ENCODE measurements around the gene PSMB3.

The PSMB3 gene

GRCh38 chr17:38752308-38753070, at the start of gene PSMB3:
Gene PSMB3, plus strand, starts transcription at chr17:38752741. Its CDS starts 86 bp downstream, at chr17:38752827.
- DNase-seq = peak; percentile 100

- DNase-seq = no peak
These were observed 49.4 kb upstream of the PSMB3 start for GRCh38 chr17:38702916-38703741.

GRCh38 chr17:38703742-38704605, 48.6 kb upstream of the PSMB3 start:
- DNase-seq = peak; percentile 90

DNA sequence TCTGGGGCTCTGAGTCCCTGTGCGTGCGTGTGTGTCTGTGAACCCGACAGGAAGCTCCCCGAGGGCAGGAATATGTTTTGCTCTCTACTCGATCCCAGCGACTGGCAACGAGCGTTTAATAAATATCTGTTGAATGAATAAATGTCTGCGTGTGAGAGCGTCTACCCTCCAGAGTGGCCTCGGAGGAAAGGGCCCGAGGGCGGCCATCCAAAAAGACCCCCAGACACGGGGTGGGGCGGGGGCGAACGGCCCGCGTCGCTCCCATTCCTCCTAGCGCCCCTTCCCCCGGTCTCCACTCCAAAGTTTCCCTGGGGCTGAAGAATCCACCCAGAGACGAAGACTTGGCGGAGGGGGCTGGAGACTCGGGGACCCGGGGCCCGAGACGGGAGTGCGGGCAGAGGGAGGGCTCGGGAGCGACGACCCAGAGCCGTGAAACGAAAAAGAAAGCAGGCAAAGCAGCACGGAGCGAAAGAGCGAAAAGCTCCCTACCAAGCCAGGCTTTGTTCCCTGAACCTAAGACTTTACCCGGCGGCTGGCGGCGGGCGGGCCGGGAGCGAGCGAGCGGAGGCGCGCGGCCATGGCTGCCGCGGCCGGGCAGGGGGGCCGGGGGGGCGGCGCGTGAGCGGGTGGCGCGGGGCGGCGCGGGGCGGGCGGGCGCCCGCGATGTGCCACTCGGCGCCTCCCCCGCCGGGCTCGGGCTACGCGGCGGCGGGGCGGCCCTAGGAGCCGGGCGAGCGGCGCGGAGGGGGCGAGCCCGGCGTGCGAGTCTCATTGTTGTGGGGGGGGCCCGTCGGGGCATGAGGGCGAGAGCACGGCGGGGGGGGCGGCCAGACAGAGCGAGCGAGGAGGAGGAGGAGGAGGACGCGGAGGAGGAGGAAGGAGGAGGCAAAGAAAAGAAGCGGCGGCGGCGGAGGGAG, 47.7 kb upstream of the PSMB3 start, which contains the start of gene MLLT6:
MLLT6 (plus strand) TSS at position 668 of the 917 bp plus-strand sequence. CDS start 360 bp downstream, outside the sequence.
- peak; percentile 81 for DNase-seq

GRCh38 chr17:38705523-38705802, 47.1 kb upstream of the PSMB3 start:
- no peak for DNase-seq

GRCh38 chr17:38705803-38706504, 46.6 kb upstream of the PSMB3 start:
- no peak for DNase-seq

DNA sequence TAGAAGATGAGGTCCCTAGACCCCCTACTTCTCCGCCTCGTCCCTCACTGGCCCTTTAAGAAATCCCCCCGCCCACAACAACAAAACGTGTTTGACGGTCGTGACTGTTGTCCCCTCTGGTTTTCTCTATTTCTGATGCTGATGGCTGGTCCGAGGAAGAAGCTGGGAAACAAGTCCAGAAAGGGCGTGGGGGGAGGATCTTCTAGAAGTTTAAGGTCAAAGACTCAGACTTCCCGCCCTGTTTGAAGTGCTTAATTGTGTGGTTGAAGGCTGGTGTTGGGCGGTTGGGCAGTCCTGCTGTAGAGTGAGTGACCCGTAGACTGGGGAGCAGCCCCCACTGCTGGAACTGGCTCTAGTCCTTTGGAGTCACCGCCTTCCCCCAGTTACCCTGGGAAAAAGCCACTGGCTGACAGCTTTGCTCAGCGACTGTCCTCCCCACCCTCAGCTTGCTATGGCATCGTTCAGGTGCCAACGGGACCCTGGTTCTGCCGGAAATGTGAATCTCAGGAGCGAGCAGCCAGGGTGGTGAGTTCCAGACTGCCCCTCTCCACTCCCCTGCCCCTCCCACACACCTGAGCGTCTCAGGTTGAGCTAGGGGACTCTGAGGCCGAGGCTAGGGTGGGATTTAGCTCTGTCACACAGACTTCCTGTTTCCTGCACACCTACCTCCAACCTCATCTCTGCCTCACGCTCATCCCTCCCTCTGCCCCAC, 45.9 kb upstream of the PSMB3 start:
- no peak for DNase-seq

GRCh38 chr17:38707678-38708351, 44.7 kb upstream of the PSMB3 start:
- no peak for DNase-seq

- no peak for DNase-seq
These were observed 43.3 kb upstream of the PSMB3 start for GRCh38 chr17:38709104-38709820.

DNA sequence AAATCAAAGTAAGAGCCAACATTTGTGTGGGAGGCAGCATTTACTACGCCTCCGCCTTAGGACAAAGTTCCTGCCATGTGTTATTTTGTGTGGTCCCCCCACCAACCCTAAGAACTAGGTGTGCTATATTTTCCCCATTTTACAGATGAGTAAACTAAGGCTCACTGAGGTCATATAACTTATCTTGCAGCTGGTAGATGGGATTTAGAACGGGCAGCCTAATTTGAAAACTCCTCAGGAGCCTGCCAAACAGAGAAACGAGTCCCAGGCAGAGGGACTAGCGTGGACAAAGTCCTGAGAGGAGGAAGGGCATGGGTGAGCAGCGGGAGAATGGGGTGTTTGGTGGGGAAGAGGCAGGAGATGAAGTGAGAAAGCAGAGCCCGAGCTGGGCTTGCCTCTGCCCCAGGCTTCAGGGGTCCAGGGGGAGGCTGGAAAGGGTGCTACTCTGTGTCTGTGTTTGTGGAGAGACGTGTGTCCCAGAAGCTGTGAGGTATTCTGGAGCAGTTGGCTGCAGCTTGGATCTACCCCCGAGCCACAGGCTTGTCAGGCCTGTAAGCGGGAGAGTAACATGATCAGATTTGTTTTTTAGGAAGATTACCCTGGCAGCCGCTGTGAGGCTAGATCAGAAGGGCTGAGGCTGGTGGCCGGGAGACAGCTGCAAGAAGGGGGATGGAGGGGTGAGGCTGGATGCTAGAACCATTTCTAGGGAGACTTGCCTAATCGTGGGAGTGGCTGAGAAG, 42.5 kb upstream of the PSMB3 start:
- no peak for DNase-seq

- no peak for DNase-seq
These were observed 42.0 kb upstream of the PSMB3 start for GRCh38 chr17:38710604-38710962.

DNA sequence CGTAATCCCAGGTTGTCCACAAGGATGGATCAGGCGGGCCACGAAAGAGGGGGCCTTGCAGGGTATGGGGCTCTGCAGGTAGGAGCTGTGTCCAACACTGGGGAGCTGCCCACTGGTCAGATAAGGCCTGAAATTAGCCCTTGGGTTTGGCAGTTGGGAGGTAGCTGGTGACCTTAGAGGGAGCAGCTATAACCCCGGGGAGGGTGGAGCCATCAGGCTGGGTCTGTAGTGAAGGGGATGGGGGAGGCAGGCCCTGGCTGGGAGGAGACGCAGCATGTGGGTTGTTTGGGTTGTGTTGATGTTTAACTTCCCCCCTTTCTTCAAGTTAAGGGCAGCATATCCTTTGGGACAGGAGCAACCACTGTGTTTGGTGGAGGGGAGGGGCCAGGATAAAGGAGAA, 41.6 kb upstream of the PSMB3 start:
- DNase-seq = no peak

- DNase-seq = no peak
These were observed 40.6 kb upstream of the PSMB3 start for GRCh38 chr17:38711792-38712571.

GRCh38 chr17:38712593-38712992, 39.9 kb upstream of the PSMB3 start:
- DNase-seq = no peak

GRCh38 chr17:38713456-38714075, 39.0 kb upstream of the PSMB3 start:
- DNase-seq = no peak

GRCh38 chr17:38715216-38715943, 37.2 kb upstream of the PSMB3 start:
- no peak for DNase-seq
